HG02885 (cell line): Measurements from ENCODE around the gene IGDCC3.
"Not testable (repeated sequence)": the region's sequence is repeated elsewhere in the genome, so short reads cannot be mapped to it uniquely, and the experiment has no call there.

Experiments used
- ATAC-seq: cut with Tn5 transposase; IDR thresholded peaks from one replicate; pipeline ENCODE4 v1.9.1; 2021; ENCODE audit warnings: mild to moderate bottlenecking; ENCODE audit not compliant: unreplicated experiment, poor library complexity

The IGDCC3 gene

GRCh38 chr15:65374334-65374733, 3.5 kb downstream of the IGDCC3 start:
- ATAC-seq: no peak

- no peak for ATAC-seq
Measured at GRCh38 chr15:65373163-65373651, 4.6 kb downstream of the IGDCC3 start.

- ATAC-seq: no peak
Measured at GRCh38 chr15:65372787-65373067, 5.1 kb downstream of the IGDCC3 start.

GRCh38 chr15:65371976-65372786, 5.6 kb downstream of the IGDCC3 start:
- ATAC-seq: no peak

GRCh38 chr15:65370885-65371284, 6.9 kb downstream of the IGDCC3 start:
- no peak for ATAC-seq

- no peak for ATAC-seq
Measured at GRCh38 chr15:65369651-65370050, 8.2 kb downstream of the IGDCC3 start.

GRCh38 chr15:65369212-65369547, 8.6 kb downstream of the IGDCC3 start:
- no peak for ATAC-seq

- no peak for ATAC-seq
Measured at GRCh38 chr15:65368302-65369211, 9.2 kb downstream of the IGDCC3 start.

GRCh38 chr15:65366122-65366892, 11.5 kb downstream of the IGDCC3 start:
- no peak for ATAC-seq

GRCh38 chr15:65365229-65365628, 12.6 kb downstream of the IGDCC3 start:
- ATAC-seq: no peak

GRCh38 chr15:65363766-65364165, 14.0 kb downstream of the IGDCC3 start:
- no peak for ATAC-seq

GRCh38 chr15:65363306-65363705, 14.5 kb downstream of the IGDCC3 start:
- ATAC-seq: no peak

GRCh38 chr15:65362491-65362890, 15.3 kb downstream of the IGDCC3 start:
- no peak for ATAC-seq

GRCh38 chr15:65361708-65362459, 15.9 kb downstream of the IGDCC3 start:
- ATAC-seq: no peak

GRCh38 chr15:65360506-65360905, 17.3 kb downstream of the IGDCC3 start:
- no peak for ATAC-seq

- ATAC-seq: no peak
Measured at GRCh38 chr15:65355988-65356353, 21.8 kb downstream of the IGDCC3 start.

- ATAC-seq: no peak
Measured at GRCh38 chr15:65355173-65355987, 22.4 kb downstream of the IGDCC3 start.

- no peak for ATAC-seq
Measured at GRCh38 chr15:65354835-65355172, 23.0 kb downstream of the IGDCC3 start.

GRCh38 chr15:65351972-65352371, 25.8 kb downstream of the IGDCC3 start:
- not testable (repeated sequence) for ATAC-seq
